GM21717 (cell line): ENCODE results near the gene USP53.
"Not testable (repeated sequence)": the region's sequence is repeated elsewhere in the genome, so short reads cannot be mapped to it uniquely, and the experiment has no call there.

Source experiments
- ATAC-seq: cut with Tn5 transposase; IDR thresholded peaks from one replicate; pipeline ENCODE4 v1.9.1; 2021; ENCODE audit warnings: mild to moderate bottlenecking, moderate library complexity; ENCODE audit not compliant: unreplicated experiment

The USP53 gene

DNA sequence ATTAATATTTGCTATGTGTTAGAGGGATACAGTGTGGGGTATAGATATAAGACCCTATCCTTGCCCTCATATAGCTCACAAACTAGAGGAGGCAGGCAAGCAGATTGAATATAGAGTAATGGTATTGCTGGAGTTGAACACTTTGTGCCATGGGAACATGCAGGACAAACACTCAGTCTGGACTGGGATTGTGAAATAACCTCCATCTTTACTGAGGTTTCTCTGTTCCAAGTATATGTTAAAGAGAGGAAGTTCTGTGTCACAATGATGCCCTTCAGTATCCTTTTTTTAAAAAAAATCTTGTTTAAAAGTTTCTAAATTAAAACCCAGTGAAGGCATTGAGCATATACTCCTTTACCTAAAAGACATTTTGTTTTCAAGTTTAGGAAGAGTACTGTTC lies 100.7 kb downstream of the USP53 start:
- ATAC-seq: no peak

DNA sequence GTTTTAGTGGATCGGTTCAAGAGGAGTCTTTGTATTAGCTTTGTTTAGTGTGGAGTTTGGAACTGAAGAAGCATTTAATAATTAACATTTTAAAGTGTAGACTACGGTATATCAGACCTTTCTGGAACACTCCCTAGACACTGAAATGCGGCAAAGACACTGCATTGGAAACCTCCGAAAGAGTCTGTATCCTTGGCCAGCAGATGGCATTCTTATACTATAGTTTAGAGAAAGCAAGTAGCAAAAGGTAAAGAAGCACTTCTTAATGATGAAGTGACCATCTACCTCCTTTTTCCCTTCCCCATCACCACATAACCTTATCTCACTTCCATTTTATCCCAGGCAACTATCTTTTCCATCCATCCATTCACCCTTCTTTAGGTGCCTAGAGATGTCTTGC lies 101.8 kb downstream of the USP53 start:
- no peak for ATAC-seq

DNA sequence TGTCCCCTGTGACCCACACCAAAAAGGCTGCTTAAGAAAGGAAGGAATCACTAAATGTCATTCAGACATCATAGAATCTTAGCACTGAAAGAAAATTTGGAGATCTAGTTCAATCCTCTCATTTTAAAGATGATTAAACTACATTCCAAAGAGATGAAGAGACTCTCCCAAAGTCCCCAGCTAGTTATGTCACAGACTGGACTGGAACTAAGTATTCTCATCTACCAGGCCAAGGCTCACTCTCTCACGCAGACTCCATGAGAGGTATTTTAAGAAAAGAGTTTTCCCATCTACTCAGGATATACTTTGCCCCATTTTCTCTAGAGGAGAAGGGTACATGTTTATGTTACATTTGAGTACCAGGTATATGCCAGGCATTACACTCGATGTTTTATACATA lies 102.5 kb downstream of the USP53 start:
- no peak for ATAC-seq

DNA sequence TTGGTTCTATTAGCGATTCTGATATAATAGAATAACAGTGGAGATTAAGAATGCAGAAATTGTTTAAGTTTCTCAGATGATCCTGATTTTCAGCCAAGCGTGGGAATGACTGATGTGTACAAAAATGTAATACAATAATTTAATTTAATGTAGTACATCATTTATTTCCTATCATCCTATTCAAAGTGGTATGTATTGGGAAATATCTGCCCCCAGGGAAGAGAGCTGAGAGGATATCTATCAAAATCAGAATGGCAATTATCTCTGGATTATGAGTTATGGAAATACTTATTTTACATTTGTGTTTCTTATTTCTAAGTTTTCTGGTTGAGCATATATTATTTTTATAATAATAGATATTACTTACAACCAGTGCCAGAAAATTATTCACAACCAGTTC lies 105.5 kb downstream of the USP53 start:
- ATAC-seq: no peak

DNA sequence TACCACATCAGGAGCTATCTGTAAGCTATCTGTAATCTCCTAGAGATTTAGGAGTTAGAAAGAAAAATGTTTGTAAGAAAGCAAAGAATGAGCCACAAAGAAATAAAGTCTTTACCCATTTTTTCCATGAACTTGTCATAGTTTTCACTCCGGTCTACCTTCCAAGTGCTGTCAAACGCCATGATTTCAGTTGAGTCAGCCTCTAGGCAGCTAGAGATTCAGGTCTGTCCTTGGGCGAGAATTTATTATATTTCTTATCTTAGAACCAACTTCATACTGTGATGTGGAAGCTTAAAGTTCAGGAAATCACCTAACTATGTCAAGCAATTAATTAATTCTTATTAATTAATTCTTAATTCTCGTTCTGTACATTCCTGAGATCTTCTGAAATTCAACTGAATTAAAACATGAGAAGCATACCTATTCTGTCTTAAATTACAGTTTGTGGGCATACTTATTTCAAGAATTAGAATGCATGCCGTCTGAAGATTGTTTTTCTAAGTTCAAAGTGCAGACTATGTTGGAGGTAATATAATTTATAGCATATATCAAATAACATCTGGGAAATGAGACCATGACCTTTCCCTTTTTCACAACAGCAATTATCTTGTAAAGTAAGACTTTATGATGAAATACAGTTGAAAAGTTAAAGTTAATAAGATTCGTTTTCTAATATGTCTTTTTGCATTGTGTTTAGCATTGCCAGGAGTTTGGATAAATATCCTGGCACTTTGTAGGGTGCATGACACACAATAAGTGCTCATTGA lies 109.6 kb downstream of the USP53 start, which contains the start of gene FABP2:
Gene FABP2 (minus strand): TSS at position 218 of the 767 bp plus-strand sequence. CDS start 36 bp downstream, at position 182.
- ATAC-seq: no peak

DNA sequence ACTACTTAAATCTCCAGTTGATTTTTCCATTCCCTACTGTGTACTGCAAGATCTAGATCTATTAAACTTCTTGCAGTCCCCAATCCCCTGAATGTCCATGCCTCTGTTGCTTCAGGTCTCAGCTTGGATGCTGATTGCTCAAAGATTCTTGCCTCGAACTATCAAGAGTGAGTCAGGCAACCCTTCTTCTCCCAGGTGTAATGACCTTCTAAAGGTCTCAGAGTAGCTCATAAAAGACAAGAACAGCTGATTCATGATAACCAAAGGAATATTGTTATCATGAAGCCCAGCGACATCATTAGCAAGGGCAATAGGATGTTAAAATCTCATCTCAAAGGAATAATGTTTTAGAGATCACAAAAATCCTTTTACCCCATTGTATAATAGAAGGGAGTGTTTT lies 116.2 kb downstream of the USP53 start:
- ATAC-seq: no peak

- no peak for ATAC-seq
These were observed 117.5 kb downstream of the USP53 start for GRCh38 chr4:119329835-119330620.

DNA sequence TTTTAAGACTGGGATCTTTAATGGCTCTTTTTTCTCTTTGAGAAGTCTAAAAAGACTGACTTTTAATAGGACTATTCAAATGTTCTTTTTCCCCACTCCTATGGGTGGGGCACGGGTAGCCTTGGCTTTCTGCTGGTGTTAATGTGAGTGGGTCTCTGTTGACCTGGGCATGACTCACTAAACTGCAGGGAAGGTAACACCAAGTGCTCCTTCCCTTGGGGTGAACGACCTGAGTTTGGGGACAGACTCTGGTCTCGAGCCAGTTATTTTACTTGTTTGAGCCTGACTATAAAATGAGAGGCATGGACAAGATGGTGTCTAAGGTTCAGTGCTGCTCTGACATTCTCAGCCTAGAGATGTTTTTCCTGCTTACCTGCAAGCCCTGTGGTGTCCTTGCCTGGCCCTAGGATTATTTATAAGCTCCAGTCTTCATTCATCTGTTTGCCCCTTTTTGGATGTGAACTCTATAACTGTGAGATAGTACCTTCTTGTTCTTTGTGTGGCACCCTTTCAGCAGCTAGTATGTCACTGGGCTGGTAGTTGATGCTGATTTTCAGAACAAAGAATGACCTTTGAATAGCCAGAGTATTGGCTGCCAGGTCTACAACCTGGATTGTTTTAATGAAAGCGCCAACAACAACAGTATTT lies 123.9 kb downstream of the USP53 start:
- not testable (repeated sequence) for ATAC-seq

DNA sequence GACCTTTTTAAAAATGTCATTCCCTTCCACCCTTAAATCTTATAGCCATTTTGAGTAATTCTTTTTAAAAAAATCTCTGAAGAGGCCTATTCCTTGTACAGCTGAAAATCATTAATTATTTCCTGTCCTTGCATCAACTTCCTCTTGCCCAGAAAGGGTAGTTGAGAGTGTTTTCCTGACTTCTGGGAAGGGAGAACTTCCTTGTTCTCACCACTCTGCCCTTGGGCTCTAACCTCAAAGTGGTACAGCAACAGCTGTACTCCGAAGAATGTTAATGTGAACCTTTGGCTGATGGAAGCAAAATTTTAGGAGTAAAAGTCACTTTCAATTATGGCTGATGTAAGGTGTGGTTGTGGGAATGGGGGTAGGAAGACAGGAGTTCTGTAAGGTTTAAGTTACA lies 124.5 kb downstream of the USP53 start:
- ATAC-seq: no peak

- not testable (repeated sequence) for ATAC-seq
These were observed 127.4 kb downstream of the USP53 start for GRCh38 chr4:119339895-119340294.

DNA sequence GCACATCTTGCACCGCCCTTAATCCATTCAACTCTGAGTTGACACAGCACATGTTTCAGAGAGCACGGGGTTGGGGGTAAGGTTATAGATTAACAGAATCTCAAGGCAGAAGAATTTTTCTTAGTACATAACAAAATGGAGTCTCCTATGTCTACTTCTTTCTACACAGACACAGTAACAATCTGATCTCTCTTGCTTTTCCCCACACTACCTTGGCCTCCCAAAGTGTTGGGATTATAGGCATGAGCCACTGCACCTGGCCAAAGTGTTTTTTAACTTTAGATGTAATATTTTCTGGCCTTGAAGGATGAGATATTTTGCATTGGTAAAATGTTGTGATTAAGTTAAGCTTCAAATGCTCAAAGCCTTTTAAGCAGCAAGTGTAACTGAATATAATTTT lies 130.8 kb downstream of the USP53 start:
- ATAC-seq: not testable (repeated sequence)
